NCI-H146 treated with DMSO at 0.1 percent for 48 hours (cell line): ENCODE measurements around the gene ABHD15.

Experiments used
- DNase-seq: peaks from one replicate; lab custom pipeline; 2025; ENCODE audit not compliant: unreplicated experiment; lab: John Stamatoyannopoulos, UW

Gene ABHD15

GRCh38 chr17:29526322-29526721 lies 40.5 kb downstream of the ABHD15 start:
- no peak for DNase-seq

GRCh38 chr17:29524692-29525091 lies 42.1 kb downstream of the ABHD15 start:
- DNase-seq, result no peak

- no peak for DNase-seq
Observed at GRCh38 chr17:29518359-29518758, 48.5 kb downstream of the ABHD15 start.

- no peak for DNase-seq
Observed at GRCh38 chr17:29514792-29515191, 52.0 kb downstream of the ABHD15 start.

- DNase-seq, result no peak
Observed at GRCh38 chr17:29510953-29511352, 55.9 kb downstream of the ABHD15 start.
